Epidermal melanocyte (primary cell): ENCODE data around the gene SIN3A.
"Not testable (repeated sequence)": the region's sequence is repeated elsewhere in the genome, so short reads cannot be mapped to it uniquely, and the experiment has no call there.

Experiments
- DNase-seq: peaks from one replicate; pipeline ENCODE4 v3.0.0; 2011; ENCODE audit warnings: low spot score; ENCODE audit not compliant: insufficient read length

The SIN3A gene

DNA sequence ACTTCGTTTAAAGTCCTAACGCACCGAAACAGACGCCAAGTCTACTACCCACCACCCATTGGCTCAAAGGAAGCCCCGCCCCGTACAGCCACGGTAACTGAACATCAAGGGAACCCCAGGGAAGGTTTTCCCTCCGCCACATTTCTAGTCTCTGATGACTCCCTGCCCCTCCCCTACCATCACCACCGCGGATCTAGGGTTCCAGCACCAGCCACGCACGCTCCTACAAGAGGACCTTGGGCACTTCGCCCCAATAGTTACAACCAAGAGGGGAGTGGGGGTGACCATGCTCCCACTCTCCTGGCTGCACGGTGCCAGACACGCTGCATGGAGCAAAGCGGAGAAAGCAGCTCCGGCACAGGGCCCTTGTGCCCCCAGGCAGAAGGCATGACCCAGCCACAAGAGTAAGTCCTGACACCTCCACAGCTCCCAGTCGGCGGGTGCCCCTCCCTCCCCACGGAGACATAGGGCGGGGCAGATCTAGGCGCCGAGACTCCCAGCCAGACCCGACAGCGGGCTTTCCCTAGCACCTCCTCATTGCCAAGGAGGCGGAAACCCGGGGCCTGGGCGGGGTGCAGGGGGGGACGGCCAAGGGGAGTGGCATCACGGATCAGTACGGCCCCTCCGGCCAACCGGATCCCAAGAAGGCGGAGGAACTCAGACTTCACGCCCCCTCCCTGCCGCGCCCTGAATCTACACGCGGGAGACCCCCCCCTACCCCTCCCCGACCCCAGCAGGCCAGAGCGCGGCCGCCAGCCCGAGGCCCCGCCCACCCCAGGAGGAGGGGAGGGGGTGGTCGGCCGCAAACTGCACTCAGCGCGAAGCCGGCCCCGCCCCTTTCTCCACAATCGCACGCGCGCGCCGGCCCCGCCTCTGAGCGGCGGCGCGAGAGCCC is 936 bp downstream of the SIN3A start:
- DNase-seq = no peak

DNA sequence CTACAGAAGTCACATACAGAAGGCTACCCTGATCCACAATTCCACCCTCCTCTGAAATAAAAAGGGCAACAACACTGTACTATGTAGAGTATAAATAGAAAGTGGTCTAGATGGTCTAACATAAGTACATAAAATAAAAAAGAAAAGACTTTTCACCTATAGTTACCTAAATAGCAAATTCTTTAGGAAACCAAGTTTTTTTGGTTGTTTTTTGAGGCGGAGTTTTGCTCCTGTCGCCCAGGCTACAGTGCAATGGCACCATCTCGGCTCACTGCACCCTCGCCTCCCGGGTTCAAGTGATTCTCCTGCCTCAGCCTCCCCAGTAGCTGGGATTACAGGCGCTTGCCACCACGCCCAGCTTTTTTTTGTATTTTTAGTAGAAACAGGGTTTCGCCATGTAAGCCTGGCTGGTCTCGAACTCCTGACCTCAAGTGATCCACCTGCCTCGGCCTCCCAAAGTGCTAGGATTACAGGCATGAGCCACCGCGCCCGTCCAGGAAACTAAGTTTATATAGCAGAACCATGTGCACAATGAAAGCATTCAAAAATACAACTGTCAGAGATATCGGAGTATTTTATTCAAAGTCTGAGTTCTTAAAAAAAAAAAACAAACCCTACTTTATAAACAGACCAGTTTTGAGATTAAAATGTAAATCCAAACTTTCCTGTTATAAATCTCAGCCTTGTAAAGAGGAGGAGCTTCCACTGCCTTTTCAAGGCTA is 1.7 kb downstream of the SIN3A start:
- no peak for DNase-seq

DNA sequence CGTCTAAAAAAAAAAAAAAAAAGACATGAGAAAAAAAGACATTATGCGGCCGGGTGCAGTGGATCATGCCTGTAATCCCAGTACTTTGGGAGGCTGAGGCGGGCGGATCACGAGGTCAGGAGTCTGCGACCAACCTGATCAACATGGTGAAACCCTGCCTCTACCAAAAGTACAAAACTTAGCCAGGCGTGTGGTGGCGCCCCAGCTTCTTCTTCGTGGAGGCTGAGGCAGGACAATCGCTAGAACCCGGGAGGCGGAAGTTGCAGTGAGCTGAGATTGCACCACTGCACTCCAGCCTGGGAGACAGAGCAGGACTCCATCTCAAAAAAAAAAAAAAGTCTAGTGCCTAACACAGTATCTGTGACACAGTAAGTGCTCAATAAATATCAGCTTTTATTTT is 3.3 kb downstream of the SIN3A start:
- DNase-seq = not testable (repeated sequence)

- no peak for DNase-seq
These were observed 5.3 kb downstream of the SIN3A start for GRCh38 chr15:75446151-75446550.

- not testable (repeated sequence) for DNase-seq
These were observed 6.2 kb downstream of the SIN3A start for GRCh38 chr15:75445324-75445723.

- not testable (repeated sequence) for DNase-seq
These were observed 7.5 kb downstream of the SIN3A start for GRCh38 chr15:75443972-75444453.

- no peak for DNase-seq
These were observed 13.8 kb downstream of the SIN3A start for GRCh38 chr15:75437721-75438120.

GRCh38 chr15:75436881-75437280 is 14.6 kb downstream of the SIN3A start:
- DNase-seq = no peak

- no peak for DNase-seq
These were observed 19.8 kb downstream of the SIN3A start for GRCh38 chr15:75431682-75432081.

DNA sequence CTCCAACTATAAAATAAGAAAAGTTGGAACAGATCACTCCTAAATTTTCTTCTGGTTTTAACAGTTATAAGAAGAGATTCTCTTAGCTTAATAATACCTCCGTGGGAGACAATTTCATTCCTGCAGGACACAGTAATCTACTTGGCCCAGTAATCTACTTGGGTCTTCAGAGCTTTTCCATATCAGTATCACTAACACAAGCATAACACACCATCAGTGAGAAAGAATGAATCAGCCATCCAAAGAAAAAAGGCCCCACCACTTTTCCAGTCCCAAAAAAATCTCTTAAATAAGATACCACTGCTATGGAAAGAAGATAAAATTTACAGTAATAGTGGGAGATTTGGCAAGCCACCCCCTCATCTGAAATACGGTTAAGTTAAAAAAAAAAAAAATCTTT is 20.2 kb downstream of the SIN3A start:
- no peak for DNase-seq

GRCh38 chr15:75430259-75430658 is 21.2 kb downstream of the SIN3A start:
- no peak for DNase-seq

DNA sequence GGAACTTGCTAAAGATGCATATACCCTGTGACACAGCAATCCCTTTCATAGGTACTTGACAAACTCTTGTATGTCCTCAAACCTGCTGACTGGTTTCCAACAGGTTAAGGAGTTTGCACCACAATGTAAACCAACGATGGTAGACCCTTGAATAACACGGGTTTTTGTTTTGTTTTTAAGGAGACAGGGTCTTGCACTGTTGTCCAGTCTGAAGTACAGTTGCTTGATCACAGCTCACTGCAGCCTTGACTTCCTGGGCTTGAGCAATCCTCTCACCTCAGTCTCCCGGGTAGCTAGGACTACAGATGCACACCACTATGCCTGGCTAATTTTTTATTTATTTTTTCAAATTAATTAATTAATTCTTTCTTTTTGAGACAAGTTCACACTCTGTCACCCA is 23.3 kb downstream of the SIN3A start:
- no peak for DNase-seq

GRCh38 chr15:75425966-75426500 is 25.5 kb downstream of the SIN3A start:
- DNase-seq = no peak

GRCh38 chr15:75422554-75422953 is 28.9 kb downstream of the SIN3A start:
- DNase-seq = no peak

DNA sequence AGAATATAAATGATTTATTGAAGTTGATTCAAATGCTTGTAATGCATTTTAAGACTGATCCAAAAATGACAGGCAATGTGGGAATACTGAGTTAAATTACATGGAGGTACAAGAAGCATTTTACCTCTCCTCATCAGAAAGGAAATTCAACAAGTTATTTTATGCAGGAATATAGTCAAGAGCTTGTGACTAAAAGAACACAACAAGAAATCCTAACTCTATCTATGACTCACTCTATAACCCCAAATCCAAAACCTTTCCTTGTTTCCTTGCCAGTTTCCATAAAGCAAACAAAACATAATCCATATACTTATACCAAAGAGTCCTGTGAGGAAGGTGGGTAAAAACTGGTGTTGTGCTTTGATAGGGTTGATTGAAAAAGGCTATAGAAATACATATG is 30.8 kb downstream of the SIN3A start:
- DNase-seq = no peak

DNA sequence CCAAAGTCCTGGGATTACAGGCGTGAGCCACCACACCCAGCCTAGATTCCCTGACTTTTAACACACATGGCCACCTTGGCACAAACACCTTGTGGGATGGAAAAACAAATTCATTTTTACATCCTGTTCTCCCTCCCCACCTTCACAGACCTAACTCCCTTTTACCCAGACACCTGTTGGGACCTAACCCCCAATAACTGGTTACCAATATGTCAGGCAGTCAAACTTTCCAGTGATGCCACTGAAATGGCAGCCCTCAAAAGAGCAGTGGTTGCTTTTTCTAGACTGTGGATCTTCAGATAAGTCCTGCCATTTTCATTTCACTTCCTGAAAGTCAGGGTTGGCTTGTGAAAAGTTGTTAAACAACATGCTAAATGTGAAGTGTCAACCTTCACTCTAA is 34.9 kb downstream of the SIN3A start:
- DNase-seq = no peak

GRCh38 chr15:75410196-75410595 is 41.3 kb downstream of the SIN3A start:
- no peak for DNase-seq

GRCh38 chr15:75407083-75407482 is 44.4 kb downstream of the SIN3A start:
- DNase-seq = no peak

DNA sequence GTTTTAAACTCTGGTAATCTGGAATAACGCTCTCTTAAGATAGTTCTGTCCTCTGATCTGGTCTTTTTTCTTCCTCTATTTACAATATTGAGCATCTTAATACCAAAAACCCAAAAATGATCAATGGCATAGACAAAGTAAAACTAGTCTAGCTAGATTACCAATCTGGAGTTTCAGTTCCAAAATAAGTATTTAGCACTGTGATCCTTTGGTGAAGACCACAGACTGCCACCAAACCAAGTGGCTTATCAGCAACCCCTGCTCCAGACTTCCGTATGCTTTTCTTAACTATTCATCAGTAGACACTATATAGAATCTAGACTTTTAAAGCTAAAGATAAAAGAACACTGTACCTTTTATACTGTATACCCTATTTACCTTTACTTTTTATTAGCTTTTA is 47.6 kb downstream of the SIN3A start:
- no peak for DNase-seq

DNA sequence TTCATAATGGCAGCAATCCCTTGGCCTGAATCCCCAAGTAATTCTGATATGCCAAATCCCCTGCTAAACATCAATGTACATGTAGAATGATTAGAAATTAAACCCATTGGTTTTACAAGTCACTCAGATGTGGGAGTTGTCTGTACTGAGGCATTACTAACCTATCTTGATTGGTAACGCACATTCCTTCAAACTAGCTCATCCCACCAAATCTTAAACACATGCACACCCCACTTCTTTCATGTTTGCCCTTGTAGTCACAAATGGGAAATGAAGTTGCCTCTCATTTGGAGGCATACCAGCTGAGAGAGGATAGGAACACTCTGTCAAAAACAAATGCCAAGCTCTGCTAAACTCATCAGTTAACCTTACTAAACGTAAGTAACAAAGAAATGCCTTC is 54.0 kb downstream of the SIN3A start:
- no peak for DNase-seq

DNA sequence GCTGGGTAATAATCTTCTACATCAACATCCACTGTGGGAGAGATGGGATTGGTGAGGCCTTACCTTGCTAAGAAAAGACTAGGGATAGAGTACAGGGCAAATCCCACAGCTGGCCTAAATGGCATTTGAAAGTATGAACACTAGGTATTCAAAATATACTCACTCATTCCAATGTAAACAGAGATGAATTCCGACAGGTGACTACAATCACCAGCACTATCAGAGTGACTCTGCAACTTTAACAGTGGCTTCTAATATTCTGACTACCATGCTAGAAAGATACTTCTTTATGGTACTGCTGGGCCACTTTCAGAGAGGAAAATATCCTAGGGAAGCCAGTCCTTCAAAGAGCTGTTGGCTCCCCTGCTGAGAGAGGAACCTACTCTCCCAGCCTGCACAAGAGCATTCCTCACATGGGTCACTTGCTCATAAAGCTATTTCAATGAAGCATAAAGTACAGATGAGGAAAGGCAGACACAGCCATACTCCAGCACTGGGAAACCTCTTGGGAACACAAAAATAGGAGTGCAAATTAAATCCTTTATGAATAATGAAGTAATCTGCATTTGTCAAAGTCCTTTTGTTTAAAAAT is 61.6 kb downstream of the SIN3A start:
- no peak for DNase-seq

DNA sequence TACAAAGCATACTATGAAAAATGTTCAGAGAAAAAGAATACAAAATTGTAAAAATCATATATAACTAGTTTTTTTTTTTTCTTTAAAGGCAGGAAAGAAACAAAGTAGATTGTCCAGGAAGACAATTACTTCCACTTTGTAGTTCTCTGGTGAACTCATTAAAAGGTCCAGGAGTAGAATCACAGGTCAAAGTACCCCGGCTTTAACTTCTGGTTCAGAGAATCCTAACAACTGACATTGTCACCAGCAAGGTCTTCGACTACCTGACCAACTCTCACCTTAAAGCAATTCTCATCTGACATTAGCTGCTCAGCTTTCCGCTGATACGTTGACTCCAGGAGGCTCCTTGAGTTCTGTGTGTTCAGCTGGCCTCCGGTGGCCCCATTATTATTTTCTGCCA is 67.5 kb downstream of the SIN3A start:
- not testable (repeated sequence) for DNase-seq
